Cardiac muscle cell (in vitro differentiated cells and primary cell): ENCODE measurements around the gene RGS13. TPM values are rescaled to one million over a fixed set of nuclear protein-coding genes. Genes with fewer than 3 reads are reported as not detected.
A peak's percentile ranks its signal among the peaks of the same experiment; 100 is the strongest.
"Not testable (repeated sequence)": the region's sequence is repeated elsewhere in the genome, so short reads cannot be mapped to it uniquely, and the experiment has no call there.

ENCODE experiments used
- DNase-seq, 2 donors: peaks; one replicate each; pipeline versions ENCODE4 v3.0.0 to v3.0.0-alpha.2; 2010 to 2017; ENCODE audit warnings: low read depth in 1 of 2, low spot score in 1 of 2
- H3K27ac ChIP-seq: fragments of 200-600 bp; sonication (generic); 2 replicates; pipeline ENCODE4 v1.5.1; 2016
- H3K27me3 ChIP-seq: fragments of 200-600 bp; sonication (generic); 2 replicates; pipeline ENCODE4 v1.6.0; 2016; ENCODE audit warnings: control low read depth
- H3K36me3 ChIP-seq: fragments of 200-600 bp; sonication (generic); 2 replicates; pipeline ENCODE4 v1.5.1; 2016; ENCODE audit warnings: control low read depth
- H3K4me1 ChIP-seq: fragments of 200-600 bp; sonication (generic); 2 replicates; pipeline ENCODE4 v1.8.1; 2017; ENCODE audit warnings: low read depth, mild to moderate bottlenecking, mixed run types
- H3K4me3 ChIP-seq: fragments of 200-600 bp; sonication (generic); 2 replicates; pipeline ENCODE4 v1.5.1; 2016; ENCODE audit warnings: mild to moderate bottlenecking
- H3K9me3 ChIP-seq: fragments of 200-600 bp; sonication (generic); 2 replicates; pipeline ENCODE4 v1.5.1; 2017; ENCODE audit warnings: low read depth, mild to moderate bottlenecking, control low read depth
- polyA plus RNA-seq: library from polyadenylated mRNA; unstranded; fragments of >200 nt; fragmentation: Nextera tagmentation; extraction: Ambion mirVana; gene quantifications from 2 replicates; pipeline ENCODE4 v1.2.1, GENCODE V29; 2016
- total RNA-seq: library from RNA; depleted of rRNA; stranded (reverse); fragments of >200 nt; gene quantifications from 2 replicates; pipeline ENCODE4 v1.2.3, GENCODE V29; 2016
- TF ChIP-seq, protein P1 (sequence below): IDR thresholded peaks from 2 replicates; pipeline ENCODE4 v1.5.1; 2012; ENCODE audit warnings: low read depth, mild to moderate bottlenecking, low read length

RGS13 gene
- total and polyA plus RNA-seq, 2 experiments from 2014 or later, result 1.3 to 4.8 TPM

DNA sequence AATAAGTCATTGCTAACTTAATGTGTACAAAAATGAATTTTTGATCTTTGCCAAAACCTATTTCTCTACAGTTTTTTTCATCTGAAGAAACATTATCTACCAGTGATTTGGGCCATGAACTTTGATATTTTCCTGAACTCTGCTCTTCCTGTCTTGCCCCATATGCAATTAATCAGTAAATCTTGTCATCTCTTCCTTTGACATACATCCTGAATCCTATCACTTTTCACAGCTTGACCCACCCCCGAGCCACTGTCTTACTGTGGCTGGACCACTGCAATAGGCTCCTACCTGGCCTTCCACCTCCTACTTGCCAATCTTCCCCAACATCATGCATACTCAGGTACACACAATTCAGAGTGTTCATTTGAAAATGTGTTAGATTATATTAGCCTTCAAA lies 46.4 kb downstream of the RGS13 start:
- H3K4me3 ChIP-seq, result no peak overlapping the region
- no peaks in the 10 kb centered on the region for H3K27me3 ChIP-seq
- no peak for DNase-seq
- TF ChIP-seq, protein P1, sequence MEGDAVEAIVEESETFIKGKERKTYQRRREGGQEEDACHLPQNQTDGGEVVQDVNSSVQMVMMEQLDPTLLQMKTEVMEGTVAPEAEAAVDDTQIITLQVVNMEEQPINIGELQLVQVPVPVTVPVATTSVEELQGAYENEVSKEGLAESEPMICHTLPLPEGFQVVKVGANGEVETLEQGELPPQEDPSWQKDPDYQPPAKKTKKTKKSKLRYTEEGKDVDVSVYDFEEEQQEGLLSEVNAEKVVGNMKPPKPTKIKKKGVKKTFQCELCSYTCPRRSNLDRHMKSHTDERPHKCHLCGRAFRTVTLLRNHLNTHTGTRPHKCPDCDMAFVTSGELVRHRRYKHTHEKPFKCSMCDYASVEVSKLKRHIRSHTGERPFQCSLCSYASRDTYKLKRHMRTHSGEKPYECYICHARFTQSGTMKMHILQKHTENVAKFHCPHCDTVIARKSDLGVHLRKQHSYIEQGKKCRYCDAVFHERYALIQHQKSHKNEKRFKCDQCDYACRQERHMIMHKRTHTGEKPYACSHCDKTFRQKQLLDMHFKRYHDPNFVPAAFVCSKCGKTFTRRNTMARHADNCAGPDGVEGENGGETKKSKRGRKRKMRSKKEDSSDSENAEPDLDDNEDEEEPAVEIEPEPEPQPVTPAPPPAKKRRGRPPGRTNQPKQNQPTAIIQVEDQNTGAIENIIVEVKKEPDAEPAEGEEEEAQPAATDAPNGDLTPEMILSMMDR, result no peak
- no peak overlapping the region for H3K27ac ChIP-seq
- H3K36me3 ChIP-seq, result no peaks in the 10 kb centered on the region
- no peaks in the 10 kb centered on the region for H3K9me3 ChIP-seq
- no peaks in the 10 kb centered on the region for H3K4me1 ChIP-seq

DNA sequence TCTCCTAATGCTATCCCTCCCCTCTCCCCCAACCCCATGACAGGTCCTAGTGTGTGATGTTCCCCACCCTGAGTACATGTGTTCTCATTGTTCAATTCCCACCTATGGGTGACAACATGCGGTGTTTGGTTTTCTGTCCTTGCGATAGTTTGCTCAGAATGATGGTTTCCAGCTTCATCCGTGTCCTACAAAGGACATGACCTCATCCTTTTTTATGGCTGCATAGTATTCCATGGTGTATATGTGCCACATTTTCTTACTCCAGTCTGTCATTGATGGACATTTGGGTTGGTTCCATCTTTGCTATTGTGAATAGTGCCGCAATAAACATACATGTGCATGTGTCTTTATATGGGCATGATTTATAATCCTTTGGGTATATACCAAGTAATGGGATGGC lies 47.1 kb downstream of the RGS13 start:
- H3K9me3 ChIP-seq, H3K4me3 ChIP-seq, DNase-seq, H3K27me3 ChIP-seq, H3K36me3 ChIP-seq, H3K4me1 ChIP-seq, H3K27ac ChIP-seq: not testable (repeated sequence)

DNA sequence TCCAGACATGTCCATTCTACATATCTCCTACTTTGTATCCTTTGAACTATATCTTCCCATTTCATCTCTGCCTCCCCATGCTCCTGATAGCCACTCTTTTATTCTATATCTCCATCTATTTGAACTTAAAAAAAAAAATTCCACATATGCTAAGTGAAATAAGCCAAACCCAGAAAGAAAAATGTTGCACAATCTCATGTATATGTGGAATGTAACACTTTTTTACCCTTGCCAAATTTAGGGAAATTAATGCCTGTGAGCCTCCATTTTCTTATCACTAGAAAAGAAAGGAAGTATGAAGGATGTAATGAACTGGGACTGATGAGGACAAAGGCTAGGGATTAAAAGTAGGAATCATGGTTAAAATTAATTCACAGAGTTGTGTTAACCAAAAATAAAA lies 53.5 kb downstream of the RGS13 start:
- H3K27me3 ChIP-seq, result no peaks in the 10 kb centered on the region
- DNase-seq, result peak in 1 of 2 donors; percentile 44
- no peaks in the 10 kb centered on the region for H3K4me1 ChIP-seq
- H3K27ac ChIP-seq, result no peak overlapping the region
- no peaks in the 10 kb centered on the region for H3K36me3 ChIP-seq
- H3K4me3 ChIP-seq, result no peak overlapping the region
- TF ChIP-seq, protein P1, result no peak
- no peaks in the 10 kb centered on the region for H3K9me3 ChIP-seq

DNA sequence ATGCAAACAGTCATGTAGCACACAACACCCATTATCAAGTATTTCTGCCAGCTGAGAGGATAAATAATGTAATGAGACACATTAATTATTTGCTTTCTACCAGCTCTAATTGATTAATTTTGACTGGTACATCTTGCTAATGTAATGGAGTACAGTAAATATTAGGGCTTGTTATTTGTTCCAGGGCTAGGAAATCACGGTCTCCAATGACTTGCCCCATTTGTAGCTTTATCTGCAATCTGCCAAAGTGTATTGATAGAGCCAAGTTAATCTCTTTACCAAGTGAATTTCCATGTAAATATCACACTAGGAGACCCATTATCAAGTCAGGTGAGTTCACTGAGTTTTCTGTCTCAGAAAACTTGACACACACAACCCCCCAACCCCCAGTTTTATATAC lies 55.1 kb downstream of the RGS13 start:
- no peak for DNase-seq
- Histone ChIP-seq H3K27me3 (no peaks in the 10 kb centered on the region), H3K27ac (no peak overlapping the region), H3K4me3 (no peak overlapping the region), H3K4me1 (no peaks in the 10 kb centered on the region), H3K9me3 (no peaks in the 10 kb centered on the region), H3K36me3 (no peaks in the 10 kb centered on the region)
- TF ChIP-seq, protein P1, result no peak

DNA sequence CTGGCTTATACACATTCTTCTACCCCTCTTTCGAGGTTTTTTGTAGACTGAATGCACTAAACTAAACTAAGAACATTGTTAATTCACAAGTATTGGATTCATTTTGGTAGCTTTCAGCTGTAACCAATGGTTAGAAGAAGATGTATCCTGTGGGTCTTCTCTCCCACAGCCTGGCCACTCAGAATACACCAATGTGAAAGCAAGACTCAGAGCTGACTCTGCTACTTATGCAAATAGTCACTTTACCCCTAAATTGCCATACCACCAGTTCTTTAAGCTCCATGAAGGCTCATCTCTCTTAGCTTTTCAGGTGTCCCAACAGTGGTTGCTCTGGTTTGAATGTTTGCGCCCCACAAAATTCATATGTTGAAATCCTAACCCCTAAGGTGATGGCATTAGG lies 60.1 kb downstream of the RGS13 start:
- Histone ChIP-seq H3K27me3 (no peaks in the 10 kb centered on the region), H3K27ac (no peak overlapping the region), H3K4me3 (no peak overlapping the region), H3K4me1 (no peaks in the 10 kb centered on the region), H3K9me3 (no peaks in the 10 kb centered on the region), H3K36me3 (no peaks in the 10 kb centered on the region)
- no peak for DNase-seq
- TF ChIP-seq, protein P1, result no peak

DNA sequence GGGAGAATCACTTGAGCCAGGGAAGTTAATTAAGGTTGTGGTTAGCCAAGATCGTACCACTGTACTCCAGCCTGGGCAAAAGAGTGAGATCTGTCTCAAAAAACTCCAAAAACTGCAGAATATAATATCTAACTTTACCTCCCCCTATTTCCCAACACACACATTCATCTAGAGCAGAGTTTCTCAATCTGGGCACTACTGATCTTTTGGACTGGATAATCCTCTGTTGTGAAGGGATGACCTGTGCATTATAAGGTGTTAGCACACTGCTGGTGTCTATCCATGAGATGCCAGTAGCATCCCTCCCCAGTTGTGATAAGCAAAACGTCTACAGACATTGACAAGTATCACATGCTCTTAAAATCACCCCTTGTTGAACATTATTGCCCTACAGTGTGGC lies 61.8 kb downstream of the RGS13 start:
- Histone ChIP-seq H3K36me3 (no peaks in the 10 kb centered on the region), H3K27ac (no peak overlapping the region), H3K4me3 (no peak overlapping the region), H3K9me3 (no peaks in the 10 kb centered on the region), H3K27me3 (no peaks in the 10 kb centered on the region), H3K4me1 (no peaks in the 10 kb centered on the region)
- TF ChIP-seq, protein P1, result no peak
- no peak for DNase-seq
